Naive B cell (primary cell): Measurements from ENCODE around the gene MOK. TPM values are rescaled to one million over a fixed set of nuclear protein-coding genes. Genes with fewer than 3 reads are reported as not detected.

Source experiments
- polyA plus RNA-seq, 6 donors: library from polyadenylated mRNA; unstranded; fragments of 300-500 nt; fragmentation: Illumina TruSeq; gene quantifications; one replicate each; pipeline ENCODE4 v1.2.3, GENCODE V29; 2021; ENCODE audit warnings: low read depth in 6 of 6

Gene MOK
- polyA plus RNA-seq, 6 donors from 2014 or later = 0.64 to 2.0 (median 1.2) TPM; not detected in 1

Other genes with a start within 250 kb of the MOK start
- 100 to 1,000 TPM; 133 to 338 (median 304) TPM for gene HSP90AA1, start 218.1 kb downstream of the MOK start, polyA plus RNA-seq
- gene WDR20, start 165.3 kb downstream of the MOK start, polyA plus RNA-seq = 10 to 100 TPM; 11.2 to 23.1 (median 17.3) TPM
- gene ZNF839, start 14.6 kb upstream of the MOK start, polyA plus RNA-seq = 10 to 100 TPM in 1 of 6 donors, 1 to 10 TPM in 5; 4.5 to 10.5 (median 5.6) TPM
- 10 to 100 TPM; 28.6 to 42.4 (median 34.9) TPM for gene CINP, start 57.7 kb upstream of the MOK start, polyA plus RNA-seq
- gene TECPR2, start 57.8 kb upstream of the MOK start, polyA plus RNA-seq = 1 to 10 TPM; 2.3 to 6.6 (median 3.1) TPM
- under 1 TPM in 5 of 6 donors, not detected in 1; 0.08 to 0.49 (median 0.17) TPM for gene ANKRD9, start 204.6 kb upstream of the MOK start, polyA plus RNA-seq